ENCODE results near the gene ZSWIM3.

DNA sequence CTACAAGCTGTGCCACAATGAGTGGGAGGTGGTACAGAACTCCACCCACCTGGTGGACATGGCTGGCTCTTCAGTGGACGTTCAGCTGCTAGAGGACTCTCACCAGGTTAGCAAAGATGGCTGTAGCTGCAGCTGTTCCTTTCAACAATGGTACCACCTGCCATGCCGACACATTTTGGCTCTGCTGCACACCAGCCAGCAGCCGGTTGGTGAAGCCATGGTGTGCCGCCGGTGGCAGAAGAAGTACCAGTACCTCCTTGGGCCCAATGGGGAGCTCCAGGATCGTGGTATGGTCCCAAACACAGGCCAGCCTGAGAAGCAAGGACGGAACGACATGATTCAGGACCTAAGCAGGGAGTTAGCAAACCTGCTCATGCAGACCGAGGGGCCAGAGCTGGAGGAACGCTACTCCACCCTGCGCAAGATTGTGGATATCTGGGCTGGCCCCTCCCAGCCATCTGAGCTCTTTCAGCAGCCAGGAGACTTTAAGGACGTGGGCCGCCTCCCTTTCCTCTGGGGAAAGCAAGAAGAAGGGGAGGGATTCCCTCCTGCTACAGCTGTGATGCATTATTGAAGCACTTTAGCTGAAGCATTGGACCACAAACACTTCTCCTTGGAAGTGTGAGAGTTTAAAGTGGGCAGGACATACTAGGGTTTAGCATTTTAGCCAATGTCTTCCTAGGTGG, 20.8 kb downstream of the ZSWIM3 start:
- no peak for TF ChIP-seq POLR2A (IDR thresholded peaks at IDR 0.05)
- TF ChIP-seq, protein P1, sequence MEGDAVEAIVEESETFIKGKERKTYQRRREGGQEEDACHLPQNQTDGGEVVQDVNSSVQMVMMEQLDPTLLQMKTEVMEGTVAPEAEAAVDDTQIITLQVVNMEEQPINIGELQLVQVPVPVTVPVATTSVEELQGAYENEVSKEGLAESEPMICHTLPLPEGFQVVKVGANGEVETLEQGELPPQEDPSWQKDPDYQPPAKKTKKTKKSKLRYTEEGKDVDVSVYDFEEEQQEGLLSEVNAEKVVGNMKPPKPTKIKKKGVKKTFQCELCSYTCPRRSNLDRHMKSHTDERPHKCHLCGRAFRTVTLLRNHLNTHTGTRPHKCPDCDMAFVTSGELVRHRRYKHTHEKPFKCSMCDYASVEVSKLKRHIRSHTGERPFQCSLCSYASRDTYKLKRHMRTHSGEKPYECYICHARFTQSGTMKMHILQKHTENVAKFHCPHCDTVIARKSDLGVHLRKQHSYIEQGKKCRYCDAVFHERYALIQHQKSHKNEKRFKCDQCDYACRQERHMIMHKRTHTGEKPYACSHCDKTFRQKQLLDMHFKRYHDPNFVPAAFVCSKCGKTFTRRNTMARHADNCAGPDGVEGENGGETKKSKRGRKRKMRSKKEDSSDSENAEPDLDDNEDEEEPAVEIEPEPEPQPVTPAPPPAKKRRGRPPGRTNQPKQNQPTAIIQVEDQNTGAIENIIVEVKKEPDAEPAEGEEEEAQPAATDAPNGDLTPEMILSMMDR (IDR thresholded peaks at IDR 0.05 in 4 of 5, conservative IDR thresholded peaks at IDR 0.05 in 1 of 5) = no peak

Data from gastrocnemius medialis (tissue), 4 donors.